Pancreas (tissue), 10 donors: ENCODE measurements around the gene RPL39. TPM values are rescaled to one million over a fixed set of nuclear protein-coding genes. Genes with fewer than 3 reads are reported as not detected.

ENCODE experiments used
- ATAC-seq, 4 donors: fragments of 200-7000 bp; cut with Tn5 transposase; one replicate each; pipeline versions ENCODE4 v1.8.0 to v1.9.1; 2020; ENCODE audit warnings: mild to moderate bottlenecking in 4 of 4, moderate library complexity in 4 of 4
- DNase-seq, 6 donors: peaks; one replicate each; pipeline ENCODE4 v3.0.0-alpha.2; 2020
- FAIRE-seq: peaks from 2 replicates; lab custom pipeline; 2012; peaks lifted over from hg19 to GRCh38; lab: Jason Lieb, UNC
- H3K27ac ChIP-seq, 4 donors: fragments of 200-600 bp; sonication (generic); 1 replicate in 3 of 4; 2 replicates in 1 of 4; pipeline versions ENCODE4 v1.5.0 to v1.8.0; 2020
- H3K27me3 ChIP-seq, 4 donors: fragments of 200-600 bp; one replicate each; pipeline ENCODE4 v1.8.0; 2021
- H3K36me3 ChIP-seq, 3 donors: fragments of 200-600 bp; sonication (generic) in 1 of 3; one replicate each; pipeline versions ENCODE4 v1.5.0 to v1.8.0; 2020 to 2021
- H3K4me1 ChIP-seq, 3 donors: fragments of 200-600 bp; one replicate each; pipeline ENCODE4 v1.8.0; 2021
- H3K4me3 ChIP-seq, 4 donors: fragments of 200-600 bp; sonication (generic) in 2 of 4; one replicate each; pipeline versions ENCODE4 v1.5.0 to v1.8.0; 2020 to 2021
- H3K9me3 ChIP-seq, 4 donors: fragments of 200-600 bp; one replicate each; pipeline ENCODE4 v1.8.0; 2021
- CTCF ChIP-seq, 4 donors: fragments of 200-600 bp; sonication (generic) in 3 of 4; IDR thresholded peaks; one replicate each; pipeline versions ENCODE4 v1.5.0 to v1.8.0; 2021; ENCODE audit warnings: antibody characterized with exemption in 4 of 4
- WGBS, 2 donors: extraction: QIAGEN DNeasy Blood & Tissue Kit; methylation state at CpG; one replicate each; pipeline ENCODE4 v1.1.7; 2013; 5-methylcytosine and 5-hydroxymethylcytosine counted together
- intact Hi-C, 3 donors: fragments of 100-400 bp; cut with DNase I; formaldehyde crosslinking; loops; one replicate each; pipeline versions ENCODE4 v1.11.1 to v1.14.2; 2022
- polyA plus RNA-seq, 2 donors: library from polyadenylated mRNA; stranded (reverse); fragments of 200-250 nt; gene quantifications; one replicate each; pipeline ENCODE4 v1.2.3, GENCODE V29; 2013
- total RNA-seq, 6 donors: library from RNA; stranded (reverse); fragmentation: NEBNext Ultra II Directional in 4 of 6; extraction: Animal tissue kit (Norgen Biotek cat#: 25700) in 4 of 6; gene quantifications; one replicate each; pipeline versions ENCODE4 v1.2.1 to v1.2.4, GENCODE V29; 2021 to 2023
- donor health status: healthy with polysubstance abuse.
- donor health status: DM: no; HTN: no; CAD: no; lungs with moderate emphysema.
- donor health status: DM: no; HTN: no; CAD: no.
- donor health status: control.
- donor health status: control.
- donor health status: Bipolar disorder and iron deficiency.
- donor health status: DM: yes; HTN: yes; CAD: no.
- donor health status: DM: no; HTN: no; CAD: no.
- donor health status: DM: no; HTN: no; CAD: no.
- donor health status: DM: yes; HTN: yes; CAD: no.

Gene RPL39
- total and polyA plus RNA-seq, 8 donors = 567 to 3,516 (median 1,012) TPM

- H3K27ac ChIP-seq = peak overlapping the region in 2 of 4 donors; percentile 28 to 34
- FAIRE-seq (no peak), DNase-seq (peak in 5 of 6 donors; percentile 5 to 69 (median 36)), ATAC-seq (peak; percentile 55 to 71 (median 64))
- no peaks in the 10 kb centered on the region for H3K4me1 ChIP-seq
- intact Hi-C loops = no loop called here
- H3K9me3 ChIP-seq = no peaks in the 10 kb centered on the region
- no peaks in the 10 kb centered on the region for H3K36me3 ChIP-seq
- H3K4me3 ChIP-seq = peak overlapping the region; percentile 14 to 53 (median 27)
- TF ChIP-seq CTCF (IDR thresholded peaks at IDR 0.05) = no peak
- no peaks in the 10 kb centered on the region for H3K27me3 ChIP-seq
- 1 to 24% methylated on average over 49 to 54 of the region's 54 CpGs for WGBS, 2 donors
These were observed 32.6 kb downstream of the RPL39 start for GRCh38 chrX:119758731-119759247.

- peak within 1 kb of the TSS in 2 of 4 donors; percentile 34 for H3K27ac ChIP-seq
- H3K4me3 ChIP-seq = peak within 1 kb of the TSS; percentile 14 to 53 (median 27)
- no peaks in the 10 kb centered on the region for H3K9me3 ChIP-seq
- H3K27me3 ChIP-seq = no peaks in the 10 kb centered on the region
- DNase-seq = peak in 5 of 6 donors; percentile 10 to 76 (median 37)
- WGBS, 2 donors = 1 to 25% methylated on average over 51 to 59 of the region's 59 CpGs
- TF ChIP-seq CTCF (IDR thresholded peaks at IDR 0.05) = no peak
- intact Hi-C loops = no loop called here
- no peaks in the 10 kb centered on the region for H3K4me1 ChIP-seq
- ATAC-seq = peak; percentile 55 to 78 (median 74)
- no peaks in the 10 kb centered on the region for H3K36me3 ChIP-seq
- no peak for FAIRE-seq
These were observed 33.3 kb downstream of the RPL39 start, which contains the start of gene SOWAHD for GRCh38 chrX:119757979-119758730. Gene SOWAHD, plus strand, starts transcription at chrX:119758588. Its CDS starts 80 bp downstream, at chrX:119758668.

- H3K9me3 ChIP-seq = no peaks in the 10 kb centered on the region
- no peaks in the 10 kb centered on the region for H3K36me3 ChIP-seq
- DNase-seq (no peak), ATAC-seq (peak in 3 of 4 donors; percentile 6 to 28 (median 13)), FAIRE-seq (no peak)
- H3K27ac ChIP-seq = peak overlapping the region in 1 of 4 donors; percentile 34
- no peaks in the 10 kb centered on the region for H3K27me3 ChIP-seq
- no peak for TF ChIP-seq CTCF (IDR thresholded peaks at IDR 0.05)
- peak overlapping the region in 2 of 4 donors; percentile 38 to 53 for H3K4me3 ChIP-seq
- H3K4me1 ChIP-seq = no peaks in the 10 kb centered on the region
- WGBS, 2 donors = 32 to 46% methylated on average over 11 to 12 of the region's 12 CpGs
- intact Hi-C loops = no loop called here
These were observed 33.8 kb downstream of the RPL39 start for GRCh38 chrX:119757646-119757978.

GRCh38 chrX:119756926-119757635, 34.3 kb downstream of the RPL39 start:
- TF ChIP-seq CTCF (IDR thresholded peaks at IDR 0.05) = no peak
- Histone ChIP-seq H3K27ac (peak overlapping the region in 2 of 4 donors; percentile 14 to 33), H3K4me1 (no peaks in the 10 kb centered on the region), H3K36me3 (no peaks in the 10 kb centered on the region), H3K4me3 (no peak overlapping the region), H3K27me3 (no peaks in the 10 kb centered on the region), H3K9me3 (no peaks in the 10 kb centered on the region)
- DNase-seq (no peak), FAIRE-seq (no peak), ATAC-seq (peak in 3 of 4 donors; percentile 11 to 42 (median 40))
- 36 to 56% methylated on average over 10 of the region's 10 CpGs for WGBS, 2 donors
- intact Hi-C loops = no loop called here
